HepG2 (cell line): ENCODE results near the gene RNF40. TPM values are rescaled to one million over a fixed set of nuclear protein-coding genes. Genes with fewer than 3 reads are reported as not detected.

Experiments
- ELF4 ChIP-seq: sonication (generic); formaldehyde crosslinking; IDR thresholded peaks from 2 replicates; pipeline ENCODE4 v1.5.0; 2020; ENCODE audit warnings: missing genetic modification reagents, mild to moderate bottlenecking, moderate library complexity, borderline replicate concordance
- KIAA2018 ChIP-seq: sonication (generic); formaldehyde crosslinking; IDR thresholded peaks from 2 replicates; pipeline ENCODE4 v1.5.0; 2020; ENCODE audit warnings: mild to moderate bottlenecking, missing genetic modification reagents, borderline replicate concordance
- MED13 ChIP-seq: sonication (generic); formaldehyde crosslinking; IDR thresholded peaks from 2 replicates; pipeline ENCODE4 v1.5.0; 2020; ENCODE audit warnings: missing genetic modification reagents
- ZBTB34 ChIP-seq: sonication (generic); formaldehyde crosslinking; IDR thresholded peaks from 2 replicates; pipeline ENCODE4 v1.8.0; 2022; ENCODE audit warnings: mild to moderate bottlenecking, missing genetic modification reagents
- ZNF207 ChIP-seq: fragments of 450-650 bp; IDR thresholded peaks from 2 replicates; pipeline ENCODE4 v1.6.1; 2016; ENCODE audit warnings: antibody characterized with exemption, borderline replicate concordance
- ZNF329 ChIP-seq: sonication (generic); formaldehyde crosslinking; IDR thresholded peaks from 2 replicates; pipeline ENCODE4 v1.9.0; 2021; ENCODE audit warnings: low read depth, mild to moderate bottlenecking, missing genetic modification reagents
- ZNF34 ChIP-seq: sonication (generic); formaldehyde crosslinking; IDR thresholded peaks from 2 replicates; pipeline ENCODE4 v1.4.0; 2020; ENCODE audit warnings: mild to moderate bottlenecking, missing genetic modification reagents, borderline replicate concordance
- ZNF616 ChIP-seq: sonication (generic); formaldehyde crosslinking; IDR thresholded peaks from 2 replicates; pipeline ENCODE4 v1.5.0; 2020; ENCODE audit warnings: low read depth, mild to moderate bottlenecking, missing genetic modification reagents
- polyA plus RNA-seq, 8 experiments: library from polyadenylated mRNA; depleted of rRNA in 3 of 8; stranded (reverse) in 7 of 8; unstranded in 1 of 8; fragments of >200 nt; fragmentation: Illumina TruSeq in 4 of 8; extraction: Trizol in 4 of 8; gene quantifications; 2 replicates each; pipeline versions ENCODE4 v1.2.1 to v1.2.3, GENCODE V29; 2011 to 2016; ENCODE audit warnings: low read depth in 4 of 8, missing spikeins in 1 of 8, mixed read lengths in 1 of 8; ENCODE audit not compliant: insufficient read depth in 1 of 8
- total RNA-seq, 5 experiments: library from RNA; depleted of rRNA; stranded (reverse); fragments of >200 nt; fragmentation: Illumina TruSeq; extraction: Trizol; gene quantifications; 2 replicates each; pipeline ENCODE4 v1.2.3, GENCODE V29; 2016; ENCODE audit warnings: low read depth in 1 of 5
- TF ChIP-seq, protein P1 (sequence below): IDR thresholded peaks from 2 replicates; pipeline ENCODE4 v1.6.1; 2016; ENCODE audit warnings: mild to moderate bottlenecking, missing biosample characterization, missing genetic modification reagents
- TF ChIP-seq, protein P2 (sequence below): sonication (generic); formaldehyde crosslinking; IDR thresholded peaks from 2 replicates; pipeline ENCODE4 v1.5.0; 2020; ENCODE audit warnings: missing genetic modification reagents, mild to moderate bottlenecking, borderline replicate concordance
- TF ChIP-seq, protein P3 (sequence below), 2 experiments: sonication (generic) in 1 of 2; formaldehyde crosslinking in 1 of 2; IDR thresholded peaks; 2 replicates each; pipeline versions ENCODE4 v1.4.0 to v1.6.1; 2016 to 2020; ENCODE audit warnings: borderline replicate concordance in 1 of 2, low read depth in 1 of 2, mild to moderate bottlenecking in 1 of 2, missing genetic modification reagents in 1 of 2

Gene RNF40
- total and polyA plus RNA-seq, 2 of the 13 experiments (the other 11 are each of a cell fraction or from before 2014, with no cell fraction given): 84.0 to 85.6 TPM

GRCh38 chr16:30786115-30786935 lies 24.2 kb downstream of the RNF40 start (continued):
- no peak for TF ChIP-seq KIAA2018 (CRISPR knock-in tag)
- no peak for TF ChIP-seq ELF4 (CRISPR knock-in tag)
- TF ChIP-seq, protein P1, sequence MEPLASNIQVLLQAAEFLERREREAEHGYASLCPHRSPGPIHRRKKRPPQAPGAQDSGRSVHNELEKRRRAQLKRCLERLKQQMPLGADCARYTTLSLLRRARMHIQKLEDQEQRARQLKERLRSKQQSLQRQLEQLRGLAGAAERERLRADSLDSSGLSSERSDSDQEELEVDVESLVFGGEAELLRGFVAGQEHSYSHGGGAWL (CRISPR knock-in tag): no peak
- TF ChIP-seq ZNF207: no peak
- TF ChIP-seq, protein P2, sequence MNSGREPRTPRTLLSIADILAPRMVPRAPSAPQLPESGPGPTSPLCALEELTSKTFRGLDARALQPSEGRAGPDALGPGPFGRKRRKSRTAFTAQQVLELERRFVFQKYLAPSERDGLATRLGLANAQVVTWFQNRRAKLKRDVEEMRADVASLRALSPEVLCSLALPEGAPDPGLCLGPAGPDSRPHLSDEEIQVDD: no peak
- peak; percentile 62; the same call in 1 of the 2 replicates for TF ChIP-seq MED13 (CRISPR knock-in tag)
- TF ChIP-seq ZNF329 (CRISPR knock-in tag): no peak
- no peak for TF ChIP-seq ZNF34 (CRISPR knock-in tag)
- no peak for TF ChIP-seq ZBTB34 (CRISPR knock-in tag)
- TF ChIP-seq, protein P3, sequence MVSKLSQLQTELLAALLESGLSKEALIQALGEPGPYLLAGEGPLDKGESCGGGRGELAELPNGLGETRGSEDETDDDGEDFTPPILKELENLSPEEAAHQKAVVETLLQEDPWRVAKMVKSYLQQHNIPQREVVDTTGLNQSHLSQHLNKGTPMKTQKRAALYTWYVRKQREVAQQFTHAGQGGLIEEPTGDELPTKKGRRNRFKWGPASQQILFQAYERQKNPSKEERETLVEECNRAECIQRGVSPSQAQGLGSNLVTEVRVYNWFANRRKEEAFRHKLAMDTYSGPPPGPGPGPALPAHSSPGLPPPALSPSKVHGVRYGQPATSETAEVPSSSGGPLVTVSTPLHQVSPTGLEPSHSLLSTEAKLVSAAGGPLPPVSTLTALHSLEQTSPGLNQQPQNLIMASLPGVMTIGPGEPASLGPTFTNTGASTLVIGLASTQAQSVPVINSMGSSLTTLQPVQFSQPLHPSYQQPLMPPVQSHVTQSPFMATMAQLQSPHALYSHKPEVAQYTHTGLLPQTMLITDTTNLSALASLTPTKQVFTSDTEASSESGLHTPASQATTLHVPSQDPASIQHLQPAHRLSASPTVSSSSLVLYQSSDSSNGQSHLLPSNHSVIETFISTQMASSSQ (IDR thresholded peaks at IDR 0.05; ENCODE audit: low read depth): no peak
- TF ChIP-seq, protein P3 (CRISPR knock-in tag; IDR thresholded peaks at IDR 0.05; ENCODE audit: borderline replicate concordance): no peak; the same call in 1 of the 2 replicates
- TF ChIP-seq ZNF616 (CRISPR knock-in tag): no peak
